ENCODE measurements around the gene ADCYAP1R1. TPM values are rescaled to one million over a fixed set of nuclear protein-coding genes. Genes with fewer than 3 reads are reported as not detected.

ADCYAP1R1 gene
- total and polyA plus RNA-seq, 2 of the 8 experiments (the other 6 are each of a cell fraction or from before 2014, with no cell fraction given), result 14.4 to 14.6 TPM

DNA sequence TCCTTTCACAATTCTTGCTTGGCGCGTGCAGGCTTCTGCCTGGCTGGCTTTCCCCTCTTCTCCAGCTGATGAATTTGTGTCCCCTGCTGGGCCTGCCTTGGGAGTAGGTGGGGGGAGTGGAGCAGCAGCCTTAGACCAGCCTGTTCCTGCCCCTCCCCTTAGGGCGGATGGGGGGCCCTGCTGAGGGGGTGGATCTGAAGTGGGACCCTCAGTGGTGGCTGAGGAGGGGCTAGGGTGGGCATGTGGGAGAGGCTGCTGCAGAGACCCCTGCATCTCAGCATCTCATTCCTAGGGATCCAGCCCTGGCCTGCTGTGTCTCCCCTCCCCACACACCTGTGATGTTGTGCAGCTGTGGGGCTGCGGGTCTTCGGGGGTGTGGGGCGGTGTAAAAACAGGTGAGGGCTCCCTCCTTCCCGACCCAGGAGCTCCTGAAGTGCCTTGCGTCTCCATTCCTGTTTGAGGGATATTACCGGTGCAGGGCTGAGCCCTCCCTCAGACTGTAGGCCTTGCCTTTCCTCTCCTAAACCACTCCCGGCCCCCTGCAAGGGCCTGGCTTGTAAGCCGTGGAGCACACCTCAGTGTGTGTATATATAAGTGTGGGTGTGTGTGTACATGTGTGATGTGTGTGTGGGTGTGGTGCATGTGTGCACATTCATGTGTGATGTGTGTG is 24.7 kb downstream of the ADCYAP1R1 start (continued):
- TF ChIP-seq CBX8 (IDR thresholded peaks at IDR 0.05; ENCODE audit: borderline replicate concordance, low read depth, low read length) (no peak), ZNF274 (IDR thresholded peaks at IDR 0.05; ENCODE audit: borderline replicate concordance, extremely low read depth, low read length) (no peak), HDAC2 (IDR thresholded peaks at IDR 0.05; ENCODE audit: borderline replicate concordance in 1 of 2, low read depth in 2 of 2, low read length in 2 of 2) (no peak), POLR2AphosphoS5 (IDR thresholded peaks at IDR 0.05; ENCODE audit: low read depth, low read length) (no peak), JUN (IDR thresholded peaks at IDR 0.05; ENCODE audit: low read depth, low read length) (no peak), CREB1 (IDR thresholded peaks at IDR 0.05) (no peak), NANOG (IDR thresholded peaks at IDR 0.05; ENCODE audit: insufficient read depth, low read depth, low read length, poor library complexity, severe bottlenecking) (no peak), SP4 (IDR thresholded peaks at IDR 0.05; ENCODE audit: low read length) (no peak), SIN3A (conservative IDR thresholded peaks at IDR 0.05 in 1 of 2, IDR thresholded peaks at IDR 0.05 in 1 of 2; ENCODE audit: low read depth in 1 of 2, low read length in 2 of 2) (no peak)
